Right renal pelvis (tissue), 4 donors: ENCODE data around the gene GSTO2. TPM values are rescaled to one million over a fixed set of nuclear protein-coding genes. Genes with fewer than 3 reads are reported as not detected.

Experiments used
- DNase-seq, 4 donors: peaks; one replicate each; pipeline ENCODE4 v3.0.0-alpha.2; 2013; ENCODE audit warnings: low read depth in 4 of 4, low spot score in 3 of 4, missing footprints in 1 of 4
- polyA plus RNA-seq, 4 donors: library from polyadenylated mRNA; unstranded; fragments of 120-200 nt; gene quantifications; one replicate each; pipeline ENCODE4 v1.2.1, GENCODE V29; 2013; ENCODE audit not compliant: insufficient read length in 4 of 4

GSTO2 gene
- polyA plus RNA-seq, 4 donors, result 27.9 to 34.1 (median 31.4) TPM

DNA sequence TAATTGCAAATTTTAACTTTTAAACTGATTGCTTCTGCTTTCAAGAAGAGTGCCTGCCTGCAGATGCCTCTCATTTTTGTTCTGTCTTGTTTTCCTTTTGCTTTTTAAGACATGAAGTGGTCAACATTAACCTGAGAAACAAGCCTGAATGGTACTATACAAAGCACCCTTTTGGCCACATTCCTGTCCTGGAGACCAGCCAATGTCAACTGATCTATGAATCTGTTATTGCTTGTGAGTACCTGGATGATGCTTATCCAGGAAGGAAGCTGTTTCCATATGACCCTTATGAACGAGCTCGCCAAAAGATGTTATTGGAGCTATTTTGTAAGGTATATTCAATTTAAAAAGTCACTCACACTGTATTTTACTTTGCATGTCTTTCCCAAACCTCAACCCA lies 8.8 kb downstream of the GSTO2 start:
- no peak for DNase-seq

DNA sequence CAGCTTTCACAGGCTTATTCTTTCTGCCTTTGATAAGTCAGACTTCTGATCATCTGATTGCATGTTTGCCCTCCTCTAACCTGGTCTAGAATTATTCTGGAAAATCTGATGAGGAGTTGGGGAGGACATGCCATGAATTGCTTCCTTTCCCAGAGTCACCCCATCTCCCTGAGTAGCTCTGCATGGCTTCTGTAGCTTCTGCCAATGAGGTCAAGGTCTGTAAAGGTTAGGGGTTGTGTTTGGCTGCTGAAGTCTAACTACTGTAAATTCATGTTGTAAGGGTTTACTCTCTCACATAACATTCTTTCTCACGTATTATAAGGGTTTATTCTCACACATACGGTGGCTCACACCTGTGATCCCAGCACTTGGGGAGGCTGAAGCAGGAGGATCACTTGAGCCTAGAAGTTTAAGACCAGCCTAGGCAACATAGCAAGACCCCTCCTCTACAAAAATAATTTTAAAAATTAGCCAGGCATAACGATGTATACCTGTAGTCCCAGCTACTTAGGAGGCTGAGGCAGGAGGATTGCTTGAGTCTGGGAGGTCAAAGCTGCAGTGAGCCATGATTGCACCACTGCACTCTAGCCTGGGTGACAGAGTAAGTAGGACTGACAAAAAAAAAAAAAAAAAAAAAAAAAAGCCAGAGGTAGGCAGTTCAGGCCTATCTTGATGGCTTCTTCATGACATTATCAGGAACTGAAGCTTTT lies 10.7 kb downstream of the GSTO2 start:
- DNase-seq, result no peak

GRCh38 chr10:104281694-104282093 lies 12.7 kb downstream of the GSTO2 start:
- no peak for DNase-seq

DNA sequence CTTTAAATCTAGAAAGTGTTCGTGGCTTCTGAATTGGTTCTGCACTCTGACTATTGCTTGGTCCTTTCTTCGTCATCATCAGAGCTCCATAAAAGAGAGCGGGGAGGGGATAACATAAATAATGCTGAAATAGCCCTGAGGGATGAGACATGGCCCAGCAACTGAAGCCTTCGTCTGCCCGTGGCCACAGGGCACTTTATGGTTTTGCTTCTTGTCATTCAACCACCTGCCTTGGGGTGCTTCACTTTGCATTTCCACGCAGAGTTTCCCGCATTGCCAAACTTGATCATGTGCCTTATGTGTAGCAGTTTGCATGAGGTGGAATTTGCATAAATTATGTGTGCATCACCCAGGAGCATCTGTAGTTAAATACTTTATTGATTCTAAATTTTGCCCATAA lies 15.9 kb downstream of the GSTO2 start:
- DNase-seq, result no peak

DNA sequence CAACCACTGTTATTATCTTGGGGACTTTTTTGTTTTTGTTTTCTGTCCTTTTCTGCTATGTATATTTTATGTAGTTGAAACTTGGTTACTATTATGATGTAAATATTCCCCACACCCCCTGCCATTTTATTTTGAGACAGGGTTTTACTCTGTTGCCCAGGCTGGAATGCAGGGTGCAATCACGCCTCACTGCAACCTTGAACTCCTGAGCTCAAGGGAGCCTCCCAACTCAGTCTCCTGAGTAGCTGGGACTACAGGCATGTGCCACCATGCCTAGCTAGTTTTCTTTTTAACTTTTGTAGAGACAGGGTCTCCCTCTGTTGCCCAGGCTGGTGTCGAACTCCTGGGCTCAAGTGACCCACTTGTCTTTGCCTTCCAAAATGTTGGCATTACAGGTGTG lies 18.0 kb downstream of the GSTO2 start:
- no peak for DNase-seq

- DNase-seq, result no peak
Observed at GRCh38 chr10:104288355-104288754, 19.4 kb downstream of the GSTO2 start.

DNA sequence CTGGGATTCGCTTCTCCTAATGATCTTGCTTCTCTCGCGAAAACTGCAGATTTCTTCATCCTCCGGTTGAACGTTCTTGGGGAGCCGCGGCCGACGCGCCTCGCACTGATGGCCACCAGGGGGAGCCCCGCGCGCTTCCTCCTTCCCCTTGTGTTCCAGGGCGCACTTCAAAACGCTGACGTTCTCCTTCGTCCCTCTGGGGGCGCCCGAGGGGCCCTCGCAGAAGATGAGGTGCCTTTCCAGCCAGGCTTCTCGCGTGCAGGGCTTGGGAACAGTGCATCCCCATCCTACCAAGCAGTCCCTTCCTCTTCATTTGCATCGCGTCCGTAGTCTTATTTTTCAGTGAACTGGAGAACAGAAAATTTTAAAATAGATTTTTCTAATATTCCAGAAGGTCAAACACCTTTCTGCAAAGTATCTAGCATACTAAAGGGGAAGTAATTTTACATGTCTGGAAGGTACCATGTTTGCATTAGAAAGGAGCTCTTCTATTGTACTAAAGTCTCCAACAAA lies 22.5 kb downstream of the GSTO2 start:
- DNase-seq, result peak in 3 of 4 donors; percentile 71 to 79 (median 73)

DNA sequence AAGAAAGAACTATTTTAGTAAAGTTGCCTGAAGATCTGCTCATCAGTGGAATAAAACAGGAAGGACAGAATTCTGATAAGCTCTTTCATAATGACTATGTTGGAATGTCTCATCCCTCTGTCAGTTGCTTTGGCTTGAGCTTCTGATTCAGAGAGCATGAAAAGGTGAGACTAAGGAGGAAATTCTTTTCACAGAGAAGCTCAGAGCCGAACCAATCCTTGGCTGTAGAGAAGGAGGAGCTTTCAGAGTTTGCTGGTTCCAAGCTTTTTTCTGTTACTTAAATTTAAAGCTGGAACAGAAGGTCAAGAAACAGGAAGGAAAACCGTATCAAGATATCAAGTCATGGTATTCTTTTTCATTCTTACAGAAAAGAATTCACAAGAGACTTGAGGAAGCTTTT lies 24.0 kb downstream of the GSTO2 start:
- DNase-seq, result no peak

GRCh38 chr10:104293781-104294321 lies 24.9 kb downstream of the GSTO2 start:
- DNase-seq, result no peak

- no peak for DNase-seq
Observed at GRCh38 chr10:104296687-104297436, 27.9 kb downstream of the GSTO2 start.

GRCh38 chr10:104297697-104298660 lies 29.0 kb downstream of the GSTO2 start:
- DNase-seq, result no peak

DNA sequence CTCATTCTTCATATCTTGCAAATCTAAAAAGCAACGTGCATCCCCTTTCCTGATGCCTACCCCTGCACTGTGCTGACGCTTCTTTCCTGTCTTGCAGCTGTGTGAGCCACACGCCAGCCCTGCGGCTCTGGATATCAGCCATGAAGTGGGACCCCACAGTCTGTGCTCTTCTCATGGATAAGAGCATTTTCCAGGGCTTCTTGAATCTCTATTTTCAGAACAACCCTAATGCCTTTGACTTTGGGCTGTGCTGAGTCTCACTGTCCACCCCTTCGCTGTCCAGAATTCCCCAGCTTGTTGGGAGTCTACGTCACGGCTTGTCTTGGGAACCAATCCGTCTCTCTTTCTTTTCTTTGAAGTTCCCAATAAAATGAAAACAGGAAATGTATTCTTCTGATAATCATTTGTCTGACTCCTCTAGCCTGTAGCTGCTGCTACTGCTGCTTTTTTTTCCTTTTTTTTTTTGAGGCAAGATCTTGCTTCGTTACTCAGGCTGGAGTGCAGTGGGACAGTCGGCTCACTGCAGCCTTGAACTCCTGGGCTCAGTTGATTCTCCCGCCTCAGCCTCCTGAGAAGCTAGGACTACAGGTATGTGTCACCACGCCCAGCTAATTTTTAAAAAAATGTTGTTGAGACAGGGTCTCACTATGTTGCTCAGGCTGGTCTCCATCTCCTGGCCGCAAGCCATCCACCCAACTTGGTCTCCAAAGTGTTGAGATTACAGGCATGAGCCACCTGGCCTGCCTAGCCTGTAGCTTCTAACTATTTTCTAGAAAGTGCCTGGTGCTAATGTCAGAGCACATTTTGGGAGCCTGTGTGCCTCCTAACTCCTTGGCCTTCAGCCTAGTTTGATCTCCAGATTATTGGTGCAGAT lies 30.3 kb downstream of the GSTO2 start:
- DNase-seq, result no peak

DNA sequence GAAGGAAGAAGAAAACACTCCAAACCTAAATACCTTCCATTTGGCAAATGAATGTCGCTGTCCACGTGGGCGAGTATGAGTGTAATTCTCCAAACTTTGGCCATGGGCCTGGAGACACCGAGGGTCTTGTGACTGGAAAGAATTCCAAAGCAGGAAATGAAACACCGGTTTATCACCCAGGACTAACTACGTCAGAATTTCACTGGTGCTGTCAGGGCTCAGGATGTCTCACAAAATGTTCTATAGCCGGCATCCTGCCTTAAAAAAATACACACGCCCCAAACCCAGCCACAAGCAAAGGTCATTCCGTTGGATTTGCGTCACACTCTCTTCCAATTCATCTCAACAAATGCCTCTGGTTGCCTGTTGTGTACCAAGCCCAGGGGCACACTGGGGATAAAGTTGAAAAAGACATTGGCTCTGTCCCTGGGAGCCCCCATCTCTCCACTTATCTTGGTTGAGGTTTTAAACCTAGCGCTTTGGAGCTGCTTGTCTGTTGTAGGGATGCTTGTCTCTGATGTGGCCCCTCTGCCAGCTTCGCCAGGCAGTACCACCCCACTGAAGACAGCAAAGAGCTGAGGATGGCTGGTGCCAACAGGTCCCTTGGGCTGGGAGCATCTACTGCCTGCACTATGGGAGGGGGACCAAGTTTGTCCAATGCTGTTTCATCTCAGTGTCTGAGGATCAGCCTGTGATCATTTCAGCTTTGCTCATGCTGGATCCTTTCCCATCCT lies 31.2 kb downstream of the GSTO2 start:
- no peak for DNase-seq

DNA sequence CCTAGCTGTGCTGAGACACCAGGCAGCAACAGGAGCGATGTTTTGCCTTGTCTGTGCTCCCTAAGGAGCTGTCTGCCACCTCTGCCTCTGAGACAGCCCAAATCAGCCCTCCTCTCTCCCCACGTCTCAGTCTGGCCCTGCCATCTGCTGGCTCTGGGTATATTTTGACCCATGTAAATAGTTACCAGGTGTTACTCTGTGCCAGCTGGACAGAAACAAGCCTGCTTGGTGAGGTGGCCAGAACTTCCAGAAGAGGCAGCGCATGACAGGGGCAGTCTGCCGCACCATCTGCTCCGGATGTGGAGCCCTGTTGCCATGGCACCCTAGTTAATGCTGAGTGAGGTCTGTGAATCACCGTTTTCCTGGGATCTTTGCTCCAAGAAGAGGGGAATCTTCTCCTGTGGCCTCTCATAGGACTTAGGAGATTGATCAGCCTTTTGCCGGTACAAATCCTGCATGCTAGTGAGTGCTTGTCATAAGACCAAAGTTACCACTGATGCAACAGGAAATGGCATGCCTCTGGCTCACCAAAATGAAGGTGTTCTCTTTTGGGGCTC lies 31.8 kb downstream of the GSTO2 start:
- no peak for DNase-seq

- no peak for DNase-seq
Observed at GRCh38 chr10:104301907-104302690, 33.1 kb downstream of the GSTO2 start.

DNA sequence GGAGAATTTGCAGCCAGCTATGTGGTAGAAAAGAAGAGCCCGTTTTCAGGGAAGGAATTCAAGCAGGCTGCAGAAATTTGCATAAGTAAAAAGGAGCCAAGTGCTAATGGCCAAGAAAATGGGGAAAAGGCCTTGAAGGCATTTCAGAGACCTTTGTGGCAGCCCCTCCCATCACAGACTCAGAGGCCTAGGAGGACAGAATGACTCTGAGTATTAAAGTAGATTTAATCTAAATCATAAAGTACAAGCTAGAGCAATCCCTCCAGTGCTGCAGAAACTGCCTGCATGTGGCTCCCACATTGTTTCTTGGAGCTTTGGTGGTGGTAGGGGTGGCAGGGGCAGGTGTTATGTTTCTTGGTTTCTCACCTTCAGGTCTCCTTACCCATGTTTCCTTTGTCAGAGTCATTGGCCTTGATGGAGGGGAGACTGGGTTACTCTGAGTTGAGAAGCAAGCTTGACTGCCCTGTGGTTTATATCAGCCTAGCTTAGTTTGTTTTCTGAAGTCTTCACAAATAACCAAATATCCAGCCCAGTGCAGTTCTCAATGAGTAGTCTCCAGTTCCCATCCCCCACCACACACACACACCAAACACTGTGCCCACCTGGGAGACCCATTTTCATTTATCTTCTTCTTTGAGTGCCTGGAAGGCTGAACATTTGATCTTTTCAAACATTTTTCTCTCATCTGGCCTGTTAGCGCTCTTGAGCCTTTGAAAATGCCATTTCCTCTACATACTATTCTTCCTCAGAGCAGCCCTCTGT lies 34.8 kb downstream of the GSTO2 start:
- no peak for DNase-seq

DNA sequence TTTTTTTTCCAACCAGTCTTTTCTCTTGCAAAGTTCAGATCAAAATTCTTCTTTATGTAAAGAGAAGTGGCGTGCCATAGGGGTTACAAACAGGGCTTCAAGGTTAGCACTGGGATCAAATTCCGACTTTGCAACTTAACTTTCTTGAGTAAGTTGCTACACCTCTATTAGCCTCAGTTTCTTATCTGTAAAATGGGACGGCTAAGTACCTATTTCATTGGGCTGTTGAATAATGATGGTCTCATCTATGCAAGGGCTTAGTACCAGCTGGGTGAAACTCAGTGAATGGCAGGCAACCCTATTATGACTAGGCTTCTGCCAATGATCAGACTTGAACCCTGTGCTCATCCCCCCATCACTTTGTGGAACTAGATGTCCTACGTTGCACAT lies 35.4 kb downstream of the GSTO2 start:
- DNase-seq, result no peak
